MM.1S (cell line): ENCODE data around the gene KCNQ5.

Experiments used
- EZH2 ChIP-seq: fragments of 300-600 bp; sonication (generic); optimal IDR thresholded peaks from 2 replicates; pipeline ENCODE3; 2017; ENCODE audit warnings: low read depth, mild to moderate bottlenecking, antibody characterized with exemption, low read length, mixed read lengths
- EZH2phosphoT487 ChIP-seq: fragments of 300-600 bp; sonication (generic); IDR thresholded peaks from 2 replicates; pipeline ENCODE4 v1.6.1; 2018; ENCODE audit warnings: antibody characterized with exemption, low read length
- TF ChIP-seq, protein P1 (sequence below): fragments of 300-600 bp; sonication (generic); IDR thresholded peaks from 2 replicates; pipeline ENCODE4 v1.5.1; 2016; ENCODE audit warnings: antibody characterized with exemption, low read length, mixed read lengths

DNA sequence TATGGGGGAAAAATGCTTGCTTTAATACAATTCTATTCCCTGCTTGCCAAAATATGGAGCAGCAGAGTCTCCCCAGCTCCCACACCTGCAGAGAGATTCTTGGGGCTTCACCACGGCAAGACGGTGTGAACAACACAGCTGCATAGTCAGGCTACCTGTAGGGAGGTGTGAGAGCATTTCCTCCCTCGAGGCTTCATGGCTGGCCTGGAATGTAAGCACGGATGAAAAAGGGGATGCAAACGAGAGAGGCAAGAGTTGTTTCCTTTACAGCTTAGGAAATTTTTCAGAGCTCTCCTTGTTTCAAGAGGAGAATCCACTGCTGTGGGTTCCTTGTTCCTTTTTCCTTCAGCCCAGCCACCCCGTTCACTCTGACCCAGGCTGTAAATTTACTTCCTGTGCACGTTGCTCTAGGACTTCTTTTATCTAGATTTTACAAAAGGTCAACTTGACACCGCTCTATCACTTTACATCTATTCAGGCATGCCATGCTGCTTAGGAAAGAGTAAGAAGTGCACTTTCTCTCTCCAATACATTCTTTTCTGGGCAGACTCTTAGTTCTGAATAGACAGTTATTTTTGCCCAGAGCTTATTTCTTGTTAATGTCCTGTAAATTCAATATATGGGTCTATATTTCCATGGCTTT, 406.4 kb downstream of the KCNQ5 start:
- TF ChIP-seq, protein P1, sequence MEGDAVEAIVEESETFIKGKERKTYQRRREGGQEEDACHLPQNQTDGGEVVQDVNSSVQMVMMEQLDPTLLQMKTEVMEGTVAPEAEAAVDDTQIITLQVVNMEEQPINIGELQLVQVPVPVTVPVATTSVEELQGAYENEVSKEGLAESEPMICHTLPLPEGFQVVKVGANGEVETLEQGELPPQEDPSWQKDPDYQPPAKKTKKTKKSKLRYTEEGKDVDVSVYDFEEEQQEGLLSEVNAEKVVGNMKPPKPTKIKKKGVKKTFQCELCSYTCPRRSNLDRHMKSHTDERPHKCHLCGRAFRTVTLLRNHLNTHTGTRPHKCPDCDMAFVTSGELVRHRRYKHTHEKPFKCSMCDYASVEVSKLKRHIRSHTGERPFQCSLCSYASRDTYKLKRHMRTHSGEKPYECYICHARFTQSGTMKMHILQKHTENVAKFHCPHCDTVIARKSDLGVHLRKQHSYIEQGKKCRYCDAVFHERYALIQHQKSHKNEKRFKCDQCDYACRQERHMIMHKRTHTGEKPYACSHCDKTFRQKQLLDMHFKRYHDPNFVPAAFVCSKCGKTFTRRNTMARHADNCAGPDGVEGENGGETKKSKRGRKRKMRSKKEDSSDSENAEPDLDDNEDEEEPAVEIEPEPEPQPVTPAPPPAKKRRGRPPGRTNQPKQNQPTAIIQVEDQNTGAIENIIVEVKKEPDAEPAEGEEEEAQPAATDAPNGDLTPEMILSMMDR = no peak
- no peak for TF ChIP-seq EZH2
- TF ChIP-seq EZH2phosphoT487 = no peak
